KG1 (cell line): ENCODE data around the gene MRPL52.
"Not testable (repeated sequence)": the region's sequence is repeated elsewhere in the genome, so short reads cannot be mapped to it uniquely, and the experiment has no call there.

ENCODE experiments used
- DNase-seq: peaks from one replicate; lab custom pipeline; 2025; lab: John Stamatoyannopoulos, UW

Gene MRPL52

DNA sequence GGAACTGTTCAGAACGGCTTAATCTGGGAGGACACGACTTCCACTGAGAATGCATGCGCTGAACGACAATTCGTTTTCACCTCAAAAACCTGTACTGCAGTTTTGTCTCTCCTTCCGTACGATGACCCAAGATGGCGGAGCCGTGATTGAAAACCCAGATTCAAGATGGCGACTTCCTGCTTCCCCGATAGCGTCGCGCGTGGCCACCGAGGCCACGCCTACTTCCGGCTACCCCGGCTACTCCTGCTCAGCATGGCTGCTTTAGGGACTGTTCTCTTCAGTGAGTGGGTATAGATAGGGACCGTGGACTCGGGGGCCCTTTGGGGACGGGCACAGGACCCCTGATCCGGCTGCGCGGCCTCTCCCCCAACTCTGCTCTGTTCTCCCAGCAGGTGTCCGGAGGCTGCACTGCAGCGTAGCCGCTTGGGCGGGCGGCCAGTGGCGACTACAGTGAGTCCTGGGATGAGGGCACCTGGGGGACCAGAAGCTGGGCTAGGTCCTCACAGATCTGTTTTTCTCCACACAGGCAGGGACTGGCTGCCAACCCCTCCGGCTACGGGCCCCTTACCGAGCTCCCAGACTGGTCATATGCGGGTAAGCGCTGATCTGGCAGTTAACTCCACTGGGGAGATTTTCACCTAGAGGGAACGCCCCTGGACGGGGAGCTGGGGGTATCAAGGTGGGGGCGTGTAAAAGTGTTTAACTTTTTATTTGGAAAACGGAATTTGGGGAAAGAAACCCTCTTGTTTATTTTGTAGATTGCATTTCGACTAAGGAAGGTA, at the start of gene MRPL52:
Gene MRPL52 (plus strand): TSS at position 227 of the 782 bp plus-strand sequence. CDS start 26 bp downstream, at position 253.
- DNase-seq: peak; percentile 79

DNA sequence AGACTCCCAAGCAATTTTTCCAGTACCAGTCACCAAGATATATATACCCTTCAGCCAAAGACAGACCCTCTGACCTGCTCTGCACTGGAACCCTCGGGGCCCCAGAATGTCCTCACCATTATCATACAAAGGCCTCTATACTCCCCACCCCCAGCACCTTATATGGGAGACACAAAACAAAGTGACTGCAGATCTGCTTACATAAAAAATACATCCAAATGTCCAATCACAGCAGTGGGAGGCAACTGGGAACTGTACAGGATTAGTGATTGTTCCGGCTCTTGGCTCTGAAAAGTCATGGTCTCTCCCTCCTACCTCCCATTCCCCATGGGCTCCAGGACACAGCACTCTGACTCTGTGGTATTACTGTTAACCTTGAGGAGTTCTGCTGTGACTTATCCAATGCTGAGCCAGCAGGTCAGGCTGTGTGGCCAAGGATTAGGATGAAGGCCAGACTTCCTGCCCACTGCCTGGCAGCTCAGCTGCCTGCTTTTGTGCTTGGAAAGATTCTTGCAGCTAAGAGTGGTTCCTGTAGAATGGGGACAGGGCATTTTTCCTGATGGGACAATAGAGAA, 49.5 kb upstream of the MRPL52 start:
- no peak for DNase-seq

- no peak for DNase-seq
Measured at GRCh38 chr14:22780941-22781300, 48.8 kb upstream of the MRPL52 start.

DNA sequence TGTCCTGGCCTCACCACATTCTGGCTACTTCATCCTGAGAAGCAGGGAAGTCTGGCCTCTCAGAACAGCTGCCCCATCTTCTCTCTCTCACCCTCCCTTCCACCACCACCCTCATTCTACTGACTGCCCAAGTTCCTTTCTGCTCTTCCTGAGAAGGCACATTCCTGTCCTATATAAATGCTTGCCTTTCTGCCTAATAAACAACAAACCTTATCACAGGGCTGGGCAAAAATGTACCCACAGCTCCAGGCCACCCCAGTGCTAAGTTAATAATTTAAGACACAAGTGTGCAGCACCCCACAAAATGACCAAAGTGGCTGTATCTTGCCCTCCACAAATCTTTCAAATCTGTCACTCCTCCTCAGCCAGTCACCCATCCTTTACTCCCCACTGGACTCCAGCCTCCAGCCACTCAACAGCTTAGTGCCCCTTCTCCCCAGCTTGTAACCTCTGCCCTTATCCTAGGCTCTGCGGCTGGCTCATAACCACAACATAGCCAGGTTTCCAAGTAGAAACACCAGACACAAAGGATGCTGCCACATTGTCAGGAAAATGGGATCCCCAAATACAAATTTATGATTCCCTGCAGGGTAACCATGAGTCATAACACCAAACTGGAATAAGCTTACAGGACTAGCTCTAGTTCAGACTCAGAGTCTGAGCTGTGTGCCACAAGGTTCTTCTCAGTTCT, 48.2 kb upstream of the MRPL52 start:
- DNase-seq: no peak

- no peak for DNase-seq
Measured at GRCh38 chr14:22786685-22787084, 43.0 kb upstream of the MRPL52 start.

GRCh38 chr14:22791301-22791700, 38.4 kb upstream of the MRPL52 start:
- no peak for DNase-seq

DNA sequence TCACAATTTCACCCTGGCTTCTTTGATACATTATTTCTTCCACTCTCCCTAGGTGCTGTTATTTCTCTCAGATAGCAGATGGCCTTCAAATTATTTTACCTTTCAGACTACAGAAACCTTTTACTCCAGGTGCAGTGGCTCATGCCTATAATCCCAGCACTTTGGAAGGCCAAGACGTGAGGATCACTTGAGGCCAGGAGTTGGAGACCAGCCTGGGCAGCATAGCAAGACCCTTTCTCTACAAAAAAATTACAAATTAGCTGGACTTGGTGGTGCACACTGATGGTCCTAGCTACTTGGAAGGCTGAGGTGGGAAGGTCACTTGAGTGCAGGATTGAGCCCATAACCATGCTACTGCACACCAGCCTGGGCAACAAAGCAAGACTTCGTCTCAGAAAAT, 37.5 kb upstream of the MRPL52 start:
- no peak for DNase-seq

DNA sequence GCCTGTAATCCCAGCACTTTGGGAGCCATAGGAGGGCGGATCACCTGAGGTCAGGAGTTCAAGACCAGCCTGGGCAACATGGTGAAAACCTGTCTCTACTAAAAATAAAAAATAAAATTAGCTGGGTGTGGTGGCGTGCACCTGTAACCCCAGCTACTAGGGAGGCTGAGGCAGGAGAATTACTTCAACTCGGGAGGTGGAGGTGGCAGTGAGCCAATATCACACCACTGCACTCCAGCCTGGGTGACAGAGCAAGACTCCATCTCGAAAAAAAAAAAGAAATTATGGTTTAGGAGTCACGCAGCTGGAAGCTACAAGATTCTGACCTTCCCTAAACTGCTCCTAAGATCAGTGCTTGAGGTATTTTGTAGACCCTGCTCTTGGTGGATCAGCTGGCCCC, 36.1 kb upstream of the MRPL52 start:
- DNase-seq: not testable (repeated sequence)

DNA sequence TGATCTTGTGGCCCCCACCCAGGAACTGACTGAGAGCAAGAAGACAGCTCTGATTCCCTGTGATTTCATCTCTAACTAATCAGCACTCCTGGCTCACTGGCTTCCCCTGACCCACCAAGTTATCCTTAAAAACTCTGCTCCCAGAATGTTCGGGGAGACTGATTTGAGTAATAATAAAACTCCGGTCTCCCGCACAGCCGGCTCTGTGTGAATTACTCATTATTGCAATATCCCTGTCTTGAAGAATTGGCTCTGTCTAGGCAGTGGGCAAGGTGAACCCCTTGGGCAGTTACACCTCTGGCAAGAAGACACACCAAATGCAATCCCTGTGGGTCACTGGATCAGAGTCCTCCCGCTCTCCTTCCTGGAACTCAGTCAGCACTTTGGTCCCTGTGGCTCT, 35.7 kb upstream of the MRPL52 start:
- no peak for DNase-seq

GRCh38 chr14:22794551-22794951, 35.1 kb upstream of the MRPL52 start:
- no peak for DNase-seq

- DNase-seq: no peak
Measured at GRCh38 chr14:22796087-22796707, 33.5 kb upstream of the MRPL52 start.

- no peak for DNase-seq
Measured at GRCh38 chr14:22797017-22797917, 32.4 kb upstream of the MRPL52 start.

DNA sequence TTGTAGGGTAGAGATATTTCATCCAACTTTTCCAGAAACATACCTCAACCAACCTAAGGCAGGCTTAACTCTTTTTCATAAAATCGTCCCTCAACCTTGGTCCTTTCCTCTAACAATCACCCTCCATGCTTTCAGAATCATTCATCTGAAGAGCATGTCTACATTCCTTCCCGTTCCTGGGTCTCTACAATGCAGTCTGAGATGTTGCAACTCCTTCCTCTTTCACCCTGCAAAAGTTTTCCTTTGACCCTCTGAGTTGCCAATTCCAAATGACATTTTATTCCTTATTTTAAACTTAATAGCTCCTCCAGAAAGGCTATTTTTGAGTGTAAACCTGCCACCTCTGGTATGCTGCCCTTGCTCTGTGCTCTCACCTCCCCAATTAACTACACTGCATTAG, 31.2 kb upstream of the MRPL52 start:
- DNase-seq: no peak

GRCh38 chr14:22800346-22800745, 29.3 kb upstream of the MRPL52 start:
- DNase-seq: no peak

DNA sequence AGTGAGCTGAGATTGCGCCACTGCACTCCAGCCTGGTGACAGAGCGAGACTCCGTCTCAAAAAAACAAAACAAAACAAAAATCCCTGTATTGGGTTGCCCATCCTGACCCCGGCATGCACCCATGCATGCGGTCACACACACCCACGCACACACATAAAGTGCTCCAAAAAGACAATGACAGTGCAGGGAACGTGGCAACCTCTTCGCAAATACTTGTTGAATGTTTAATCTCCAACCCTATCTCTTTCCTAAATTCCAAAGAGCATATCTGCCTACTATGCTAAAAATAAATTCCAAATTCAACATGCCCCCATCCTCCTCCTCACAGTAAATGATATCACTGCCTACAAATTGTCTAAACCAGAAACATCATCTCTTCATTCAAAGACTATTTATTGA, 28.0 kb upstream of the MRPL52 start:
- DNase-seq: no peak

DNA sequence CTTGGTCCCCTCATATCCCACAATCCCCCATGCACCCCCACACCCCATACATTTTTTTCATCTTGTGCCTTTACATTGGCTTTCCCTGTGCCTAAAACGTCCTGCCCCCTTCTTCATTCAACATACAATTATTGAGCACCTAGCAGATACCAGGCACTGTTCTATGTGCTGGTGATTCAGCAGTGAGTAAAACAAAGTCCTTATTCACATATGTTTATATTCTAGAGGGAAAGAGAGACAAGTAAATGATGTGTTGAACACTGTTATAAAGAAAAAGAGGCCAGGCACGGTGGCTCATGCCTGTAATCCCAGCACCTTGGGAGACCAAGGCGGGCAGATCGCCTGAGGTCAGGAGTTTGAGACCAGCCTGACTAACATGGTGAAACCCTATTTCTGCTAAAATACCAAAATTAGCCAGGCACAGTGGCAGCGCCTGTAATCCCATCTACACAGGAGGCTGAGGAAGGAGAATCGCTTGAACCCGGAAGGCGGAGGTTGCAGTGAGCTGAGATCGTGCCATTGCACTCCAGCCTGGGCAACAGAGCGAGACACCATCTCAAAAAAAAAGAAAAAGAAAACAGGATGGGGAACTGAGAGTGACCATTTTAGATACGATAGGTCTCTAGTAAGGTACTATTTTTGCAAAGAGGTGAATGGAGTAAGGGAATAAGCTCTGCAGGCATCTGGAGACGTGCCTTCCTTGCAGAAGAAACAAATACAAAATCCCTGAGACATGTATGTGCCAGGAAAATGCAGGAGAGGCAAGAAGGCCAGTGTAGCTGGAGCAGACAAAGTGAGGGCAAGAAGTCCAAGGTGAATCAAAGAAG, 26.6 kb upstream of the MRPL52 start:
- no peak for DNase-seq

- DNase-seq: no peak
Measured at GRCh38 chr14:22803687-22803974, 26.1 kb upstream of the MRPL52 start.

- not testable (repeated sequence) for DNase-seq
Measured at GRCh38 chr14:22805235-22805634, 24.5 kb upstream of the MRPL52 start.

GRCh38 chr14:22807432-22808087, 22.1 kb upstream of the MRPL52 start:
- no peak for DNase-seq

DNA sequence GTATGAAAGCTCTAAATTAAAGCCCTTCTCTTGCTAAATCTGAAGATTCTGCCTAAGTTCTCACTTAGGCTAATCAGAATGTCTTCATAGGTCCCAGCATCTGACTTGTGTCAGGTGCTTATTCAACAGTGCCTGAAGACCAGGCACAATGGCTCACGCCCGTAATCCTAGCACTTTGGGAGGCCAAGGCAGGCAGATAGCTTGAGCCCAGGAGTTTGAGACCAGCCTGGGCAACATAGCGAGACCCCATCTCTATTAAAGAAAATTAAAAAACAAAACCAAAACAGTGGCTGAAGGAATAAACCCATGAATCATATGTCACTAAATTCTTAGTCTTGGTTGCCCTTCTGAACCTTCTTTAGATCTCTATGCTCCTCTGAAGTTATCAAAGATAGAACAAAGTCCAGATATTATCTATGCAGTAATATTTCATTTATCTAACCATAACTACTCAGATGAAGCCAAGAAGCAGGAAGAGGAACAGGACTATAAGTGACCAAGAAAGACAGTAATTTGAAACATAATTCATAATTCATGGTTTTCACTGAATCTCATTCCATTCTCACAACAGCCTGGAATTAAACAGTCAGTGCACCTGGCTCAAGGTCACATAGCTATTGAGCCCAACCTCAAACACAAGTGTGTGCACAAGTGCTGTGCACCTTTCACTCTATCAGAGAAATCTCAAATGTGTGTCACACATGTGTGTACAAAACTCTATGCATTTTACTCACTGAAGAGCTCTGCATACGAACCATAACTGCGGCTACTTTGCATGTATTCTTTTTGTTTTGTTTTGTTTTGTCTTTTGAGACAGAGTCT, 21.1 kb upstream of the MRPL52 start:
- no peak for DNase-seq
